Activated CD4-positive, alpha-beta T cell treated with anti-CD3 and anti-CD28 coated beads for 1 hour (primary cell): ENCODE measurements around the gene SLCO2A1.
"Not testable (repeated sequence)": the region's sequence is repeated elsewhere in the genome, so short reads cannot be mapped to it uniquely, and the experiment has no call there.

ENCODE experiments used
- DNase-seq: peaks from one replicate; pipeline ENCODE4 v3.0.0-alpha.2; 2020

Gene SLCO2A1

DNA sequence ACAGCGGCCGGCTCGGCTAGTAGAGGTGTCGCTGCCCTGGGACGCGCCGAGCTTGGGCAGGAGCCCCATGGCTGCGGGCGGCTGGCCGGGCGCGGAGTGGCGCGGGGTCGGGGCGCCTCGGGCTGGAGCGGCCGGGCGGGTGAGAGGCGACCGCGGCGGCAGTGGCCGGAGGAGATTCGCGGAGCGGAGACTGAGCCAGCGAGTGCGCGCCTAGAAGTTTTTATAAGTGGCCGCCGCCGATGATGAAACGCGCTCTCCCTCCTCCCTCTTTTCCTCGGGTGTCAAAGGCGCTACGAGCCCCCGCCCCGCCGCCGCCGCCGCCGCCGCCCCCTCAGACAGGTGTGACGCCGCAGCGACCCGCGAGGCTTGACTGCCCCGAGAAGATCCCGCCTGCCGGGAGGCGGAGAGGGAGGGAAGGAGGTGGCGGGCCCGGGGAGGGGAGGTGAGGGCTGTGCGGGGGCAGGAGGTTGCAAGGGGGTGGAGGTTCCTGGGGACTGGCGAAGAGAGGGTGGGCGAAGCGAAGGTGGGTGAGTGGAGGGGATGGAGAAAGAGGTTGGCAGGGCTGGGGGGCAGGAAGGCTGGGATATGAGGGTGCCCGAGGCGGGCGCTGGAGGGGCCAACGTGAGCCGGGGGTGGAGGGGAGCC lies at the start of gene SLCO2A1:
Gene SLCO2A1, minus strand, starts transcription at position 192 of the 645 bp plus-strand sequence. Its CDS starts 123 bp downstream, at position 69.
- DNase-seq, result no peak

DNA sequence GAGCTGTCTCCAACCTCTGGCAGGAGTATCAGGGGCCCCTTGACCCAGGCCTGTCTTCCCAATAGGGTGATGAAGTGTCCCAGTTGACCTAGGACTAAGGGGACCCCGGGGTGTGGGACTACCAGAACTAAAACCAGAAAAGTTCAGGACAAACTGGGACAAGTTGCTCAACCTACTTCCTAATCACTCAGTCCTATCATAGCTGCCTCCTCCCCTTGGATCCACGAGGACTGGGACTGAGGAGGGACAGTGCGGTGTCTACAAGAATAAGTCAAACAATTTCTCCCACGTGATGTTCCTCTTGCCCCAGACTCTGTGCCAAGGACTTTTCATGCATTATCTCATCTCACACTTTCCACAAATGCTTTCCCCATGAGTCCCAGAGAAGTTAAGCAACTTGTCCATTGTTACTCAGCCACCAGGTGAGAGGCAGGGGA lies 49.4 kb upstream of the SLCO2A1 start:
- no peak for DNase-seq

DNA sequence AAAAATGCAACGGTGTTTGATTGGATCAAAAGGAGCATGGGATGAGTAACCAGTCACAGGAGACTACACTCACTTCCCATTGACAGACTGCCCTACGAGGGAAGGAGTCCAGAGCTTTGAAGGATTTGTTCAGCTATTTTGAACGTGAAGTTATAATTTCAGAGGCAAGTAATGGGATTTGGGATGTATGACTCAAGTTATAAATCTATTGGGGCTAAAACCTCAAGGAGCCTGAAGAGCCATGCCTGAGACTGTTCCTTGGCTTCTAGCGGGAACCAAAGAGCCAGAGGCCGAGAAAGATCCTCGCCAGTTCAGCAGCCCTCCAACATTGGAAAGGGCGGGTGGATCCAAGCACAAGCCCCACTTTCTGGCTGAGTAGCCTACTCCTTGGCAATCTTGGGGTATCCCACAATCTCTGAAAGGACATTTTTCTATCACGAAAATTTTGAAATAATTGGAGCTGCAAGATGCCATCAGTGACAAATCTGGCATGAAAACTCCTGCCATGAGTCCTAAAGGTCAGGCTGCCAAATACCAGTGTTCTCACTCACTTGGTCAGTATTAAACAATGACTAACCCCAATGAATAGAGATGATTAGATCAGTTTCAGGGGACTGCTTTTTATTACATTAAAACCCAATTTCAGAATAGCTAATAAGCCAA lies 48.6 kb upstream of the SLCO2A1 start:
- DNase-seq, result no peak

DNA sequence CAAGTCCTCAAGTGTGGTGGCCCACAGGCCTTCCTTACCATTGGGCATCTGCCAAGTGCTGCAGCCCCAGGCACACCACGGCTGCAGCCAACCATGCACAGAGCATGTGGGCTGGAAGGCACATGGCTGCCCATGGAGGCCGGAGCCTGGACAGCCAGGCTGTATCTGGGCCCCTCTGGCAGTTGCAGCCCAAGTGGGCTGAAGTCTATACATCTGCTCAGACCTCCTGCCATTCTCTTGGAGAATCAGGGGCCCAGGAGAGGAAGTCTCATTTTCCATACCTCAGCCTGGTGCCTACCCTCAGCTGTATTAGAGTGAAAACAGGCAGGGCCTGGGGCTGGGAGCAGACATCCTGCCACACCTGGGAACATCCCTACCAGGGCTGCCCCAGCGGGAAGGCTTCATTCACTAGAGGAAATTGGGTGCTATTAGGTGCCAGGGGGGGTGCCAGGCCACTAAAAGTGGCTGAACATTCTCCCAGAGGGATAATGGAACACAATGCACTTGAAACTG lies 48.0 kb upstream of the SLCO2A1 start:
- DNase-seq, result no peak

DNA sequence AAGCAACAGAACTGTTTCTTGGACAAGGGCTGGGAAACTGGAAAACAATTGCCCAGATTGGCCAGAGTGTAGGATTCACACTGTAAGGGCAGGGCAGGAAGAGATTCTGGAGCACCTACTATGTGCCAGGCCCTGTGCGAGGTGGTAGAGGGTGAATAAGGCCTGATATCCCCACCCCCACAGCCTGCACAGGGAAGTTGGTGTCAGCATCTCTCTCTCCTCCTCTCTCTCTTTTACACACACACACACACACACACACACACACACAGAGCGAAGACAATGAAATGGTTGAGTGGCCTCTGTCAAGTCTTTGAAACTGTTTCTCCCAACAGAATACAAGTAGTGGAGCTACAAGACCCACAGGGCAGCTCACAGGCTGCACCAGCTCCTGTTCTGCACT lies 47.1 kb upstream of the SLCO2A1 start:
- DNase-seq, result no peak

DNA sequence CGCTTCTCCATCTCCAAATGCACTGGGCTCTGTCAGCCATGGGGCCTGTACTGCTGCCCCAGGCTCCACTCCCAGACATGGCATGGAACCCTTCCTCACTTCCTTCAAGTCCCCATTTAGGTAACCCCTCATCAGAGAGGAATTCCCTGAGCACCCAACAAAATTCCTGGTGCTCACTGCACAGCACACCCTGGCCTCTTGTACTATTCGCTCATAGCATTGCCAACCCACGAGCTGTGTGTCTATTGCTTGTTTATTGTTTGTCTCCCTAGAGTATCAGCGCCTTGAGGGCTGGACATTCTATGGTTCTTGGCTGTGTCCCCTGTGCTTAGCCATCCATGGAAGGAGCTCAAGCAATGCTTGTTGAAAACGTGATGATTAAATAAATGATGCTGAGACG lies 46.1 kb upstream of the SLCO2A1 start:
- DNase-seq, result no peak

DNA sequence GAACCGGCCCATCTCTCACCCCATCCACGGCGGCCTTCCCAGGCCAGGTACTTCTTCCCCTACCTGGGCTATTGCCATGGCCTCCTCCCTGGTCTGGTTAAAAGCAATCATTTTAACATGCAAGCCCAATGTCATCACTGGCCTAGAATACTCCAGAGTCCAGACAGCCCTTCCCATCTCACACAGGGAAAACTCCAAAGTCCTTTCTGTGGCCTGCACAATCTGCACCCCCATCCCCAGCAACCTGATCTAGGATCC lies 45.8 kb upstream of the SLCO2A1 start:
- DNase-seq, result no peak

DNA sequence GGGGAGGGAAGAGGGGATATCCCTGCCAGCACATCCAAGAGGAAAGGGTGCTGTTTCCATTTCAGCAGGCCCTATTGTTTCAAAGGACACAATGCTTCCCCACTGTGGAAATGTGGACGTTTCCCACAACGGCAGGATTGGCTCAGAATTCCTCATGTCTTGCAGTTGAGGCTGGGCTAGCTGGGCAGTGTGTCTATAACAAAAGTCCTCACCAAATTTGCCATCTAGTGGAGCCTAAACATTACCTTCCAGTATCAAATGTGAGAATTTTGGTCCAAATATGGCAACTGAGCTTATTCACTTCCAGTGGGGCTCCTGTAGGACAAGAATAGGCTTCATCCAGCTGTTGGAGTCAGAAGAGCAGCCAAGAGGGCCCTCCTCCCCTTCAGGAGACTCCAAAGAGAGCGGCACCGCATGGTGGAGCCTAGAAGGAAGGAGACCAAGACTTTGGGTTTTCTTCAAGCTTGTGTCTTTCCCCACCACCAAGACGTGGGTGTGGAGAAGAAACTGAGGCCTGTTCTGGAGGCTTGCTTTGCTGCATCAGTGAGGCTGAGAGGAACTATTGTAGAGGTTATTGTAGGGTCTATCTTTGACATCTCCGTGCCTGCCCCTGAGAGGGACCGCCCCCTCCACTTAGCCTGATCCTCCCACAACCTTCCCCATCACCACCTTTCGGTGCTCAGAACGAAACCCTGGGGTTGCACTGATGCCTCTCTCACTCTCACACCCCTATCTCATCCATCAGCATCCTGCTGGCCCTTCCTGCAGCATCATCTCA lies 45.3 kb upstream of the SLCO2A1 start:
- no peak for DNase-seq

DNA sequence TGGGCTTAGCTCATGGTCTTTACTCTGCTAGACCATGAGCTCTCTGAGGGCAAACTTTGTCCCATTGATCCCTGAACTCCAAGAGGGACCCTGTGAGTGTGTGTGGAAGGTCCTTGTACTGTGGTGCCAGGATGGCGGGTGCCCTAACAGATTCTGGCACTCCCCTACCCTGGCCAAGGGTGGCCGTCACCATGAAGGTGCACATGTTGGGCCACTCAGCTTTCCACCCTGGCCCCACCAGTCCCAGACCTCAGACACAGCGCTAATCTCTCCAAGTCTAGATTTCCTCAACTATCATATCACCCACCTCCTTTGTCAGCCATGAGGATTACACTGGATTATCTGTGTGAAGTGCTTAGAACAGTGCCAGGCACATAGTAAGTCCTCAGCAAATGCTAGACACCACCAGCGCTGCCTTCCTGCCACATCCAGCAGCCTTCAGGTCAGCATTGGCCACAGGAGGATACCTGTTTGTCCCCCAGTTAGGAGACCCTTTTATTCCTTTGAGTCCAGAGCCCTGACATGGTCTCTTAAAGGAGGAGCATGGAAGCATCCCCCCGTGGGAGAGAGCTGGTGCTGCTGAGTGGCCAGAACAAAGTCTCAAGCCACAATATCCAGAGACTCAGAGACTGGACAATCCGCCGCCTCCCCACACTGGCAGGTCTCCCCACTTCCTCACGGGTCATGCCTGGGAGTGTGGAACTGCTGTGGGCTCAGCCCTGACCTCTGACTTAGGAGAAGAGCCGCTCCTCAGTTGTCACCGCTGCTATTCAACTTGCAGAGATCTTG lies 44.5 kb upstream of the SLCO2A1 start:
- DNase-seq, result no peak

DNA sequence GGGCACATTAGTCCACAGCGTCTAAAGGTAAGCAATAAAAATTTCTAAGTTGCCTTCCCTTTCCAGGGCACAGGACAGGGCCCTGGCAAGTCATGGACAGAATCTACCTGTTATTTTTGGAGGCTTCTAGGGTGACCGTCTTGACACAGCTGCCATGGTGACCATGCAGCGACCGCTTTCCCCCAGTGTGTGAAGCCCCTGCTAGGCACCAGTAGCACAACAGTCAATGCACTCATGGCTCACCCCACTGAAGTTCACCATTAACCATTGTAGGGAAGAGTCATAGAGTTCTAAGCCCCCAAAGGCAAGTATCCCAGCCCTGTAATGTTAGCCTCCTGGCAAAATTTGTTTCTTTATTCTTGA lies 43.8 kb upstream of the SLCO2A1 start:
- no peak for DNase-seq

DNA sequence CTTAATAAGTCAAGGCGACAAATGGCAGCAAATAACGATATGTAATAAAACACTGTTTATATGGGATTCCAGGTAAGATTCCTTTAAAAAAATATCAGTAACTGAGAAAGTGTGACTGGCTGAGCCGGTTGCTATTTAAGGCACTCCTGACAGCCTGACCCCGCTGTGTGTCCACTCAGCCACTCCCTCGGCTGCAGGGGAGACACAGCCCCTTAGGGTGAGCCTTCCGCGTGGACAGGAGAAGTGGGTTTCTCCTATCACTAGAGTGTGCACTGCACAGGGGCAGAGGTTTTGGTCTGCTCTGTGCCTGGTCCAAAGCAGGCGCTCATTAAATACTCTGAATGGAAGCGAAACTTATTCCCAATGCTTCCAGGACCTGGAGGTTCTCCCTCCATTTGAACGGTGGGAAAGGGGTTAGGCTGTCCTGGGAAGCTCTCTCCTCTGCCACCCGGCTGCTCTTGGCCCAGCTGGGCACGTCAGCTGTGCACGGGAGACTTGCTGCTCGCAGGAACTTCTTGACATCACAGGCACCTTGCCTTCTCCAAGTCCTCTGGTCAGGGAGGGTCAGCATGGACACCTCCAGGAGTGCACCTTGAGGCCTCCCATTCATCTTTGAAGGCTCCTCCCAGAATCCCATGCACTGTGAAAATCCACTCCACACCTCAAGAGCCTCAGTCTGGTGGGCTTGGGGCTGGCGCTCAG lies 43.3 kb upstream of the SLCO2A1 start:
- DNase-seq, result no peak

DNA sequence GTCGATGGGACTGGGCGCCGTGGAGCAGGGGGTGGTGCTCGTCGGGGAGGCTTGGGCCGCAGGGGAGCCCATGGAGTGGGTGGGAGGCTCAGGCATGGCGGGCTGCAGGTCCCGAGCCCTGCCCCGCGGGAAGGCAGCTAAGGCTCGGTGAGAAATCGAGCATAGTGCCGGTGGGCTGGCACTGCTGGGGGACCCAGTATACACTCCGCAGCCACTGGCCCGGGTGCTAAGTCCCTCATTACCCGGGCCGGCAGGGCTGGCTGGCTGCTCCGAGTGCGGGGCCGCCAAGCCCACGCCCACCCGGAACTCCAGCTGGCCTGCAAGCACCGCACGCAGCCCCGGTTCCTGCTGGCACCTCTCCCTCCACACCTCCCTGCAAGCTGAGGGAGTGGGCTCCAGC lies 40.6 kb upstream of the SLCO2A1 start:
- DNase-seq, result not testable (repeated sequence)

DNA sequence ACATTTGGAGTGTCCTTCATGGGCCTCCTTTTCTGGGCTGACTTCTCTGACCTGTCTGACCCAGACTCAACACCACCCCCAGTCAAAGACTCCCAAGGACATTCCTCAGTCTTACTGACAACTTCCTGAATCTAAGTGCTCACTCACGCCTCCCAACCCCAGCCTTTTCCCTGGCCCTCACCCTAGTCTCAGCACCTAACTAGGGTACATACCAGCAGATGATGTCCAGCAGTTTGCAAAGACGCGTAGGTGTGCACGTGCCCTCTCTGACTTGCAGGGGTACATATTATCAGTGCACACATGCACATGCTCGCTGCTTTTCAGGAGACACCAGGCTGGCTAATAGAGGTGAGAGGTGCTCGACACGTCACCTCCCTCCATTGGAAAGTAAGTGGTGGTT lies 38.7 kb upstream of the SLCO2A1 start:
- DNase-seq, result no peak

DNA sequence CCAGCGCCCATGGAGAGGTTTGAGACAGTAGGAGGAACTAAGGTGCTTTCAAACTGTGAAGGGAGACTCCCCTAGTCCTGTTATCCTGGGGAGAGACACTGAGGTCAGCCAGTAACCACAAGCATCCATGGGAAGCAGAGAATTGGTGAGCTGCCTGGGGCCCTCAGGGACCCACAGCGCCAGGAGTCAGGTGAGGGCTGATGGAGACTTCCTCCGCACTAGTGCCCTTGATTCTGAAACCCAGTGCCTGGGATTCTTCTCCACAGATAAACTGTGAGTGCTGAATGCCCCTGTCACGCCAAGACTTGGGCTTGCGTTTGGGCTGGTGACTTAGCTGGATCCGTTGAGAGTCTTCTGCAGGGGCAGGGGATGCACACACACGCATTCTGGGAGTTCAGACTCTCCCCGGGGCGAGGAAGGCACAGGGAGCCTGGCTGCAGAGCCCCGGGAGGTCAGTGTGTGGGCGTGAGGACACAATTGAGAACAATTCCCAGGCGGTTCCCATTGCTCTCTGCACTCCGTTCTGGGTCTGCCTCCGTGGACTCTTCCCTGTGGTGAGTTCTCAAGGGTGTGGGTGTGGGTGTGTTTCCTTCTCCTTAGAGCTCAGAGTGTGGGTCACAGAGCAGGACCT lies 37.9 kb upstream of the SLCO2A1 start:
- no peak for DNase-seq

DNA sequence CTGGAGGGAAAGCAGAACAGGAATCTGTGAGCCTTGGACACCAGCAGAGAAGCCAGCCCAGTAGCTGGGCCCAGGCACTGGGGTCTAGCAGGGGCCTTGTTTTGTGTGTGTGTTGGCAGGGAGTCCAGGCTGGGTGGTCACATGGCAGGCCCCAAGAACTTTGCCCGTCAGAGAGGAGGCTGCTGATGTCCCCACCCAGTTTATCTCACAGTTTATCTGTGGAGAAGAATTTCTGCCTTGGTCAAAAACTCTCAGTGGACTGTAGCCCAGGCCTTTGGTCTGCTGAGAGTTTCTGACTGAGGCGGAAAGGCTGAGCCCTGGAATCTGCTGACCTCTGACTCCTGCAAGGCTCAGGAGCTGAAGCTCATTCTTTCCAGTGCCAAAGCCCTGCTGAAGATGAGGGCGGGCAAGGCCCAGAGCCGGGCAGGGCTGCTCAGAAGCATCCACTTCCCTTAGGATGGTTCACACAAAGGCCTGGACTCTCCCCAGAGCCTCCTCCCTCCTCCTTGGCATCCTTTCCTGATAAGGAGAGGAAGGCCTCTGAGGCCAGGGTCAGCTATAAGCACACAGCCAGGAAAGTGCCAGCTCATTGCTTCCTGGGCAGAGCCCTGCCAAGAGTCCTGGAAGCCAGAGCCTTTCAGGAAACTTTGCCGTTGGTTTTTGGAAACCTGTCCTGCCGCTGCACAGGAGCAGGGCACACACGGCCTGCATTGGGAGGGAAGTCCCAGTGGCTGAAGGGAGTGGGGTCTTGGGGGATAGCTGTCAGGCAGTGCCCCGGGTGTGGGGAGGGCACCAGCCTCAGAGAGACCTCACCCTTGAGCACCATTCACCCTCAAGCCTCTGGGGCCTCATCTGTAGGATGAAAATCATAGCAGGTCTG lies 37.2 kb upstream of the SLCO2A1 start:
- no peak for DNase-seq

DNA sequence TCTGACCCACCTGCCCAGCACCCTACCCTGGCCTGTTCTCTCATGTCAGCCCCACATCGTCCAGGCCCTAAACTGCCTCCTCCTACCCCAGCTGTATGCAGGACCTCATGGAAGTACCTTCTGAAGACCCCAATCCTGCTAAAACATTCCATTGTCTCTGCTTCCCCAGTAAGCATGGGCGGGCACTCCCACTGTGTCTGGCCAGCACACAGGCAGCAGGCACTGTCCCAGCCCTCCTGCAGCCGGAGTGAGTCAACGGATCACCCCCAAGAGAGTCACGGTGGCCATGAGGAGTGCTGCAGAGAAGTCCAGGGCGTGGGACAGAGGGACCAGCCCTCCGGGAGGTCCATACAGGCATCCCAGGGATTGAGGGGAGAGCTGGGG lies 36.4 kb upstream of the SLCO2A1 start:
- no peak for DNase-seq

DNA sequence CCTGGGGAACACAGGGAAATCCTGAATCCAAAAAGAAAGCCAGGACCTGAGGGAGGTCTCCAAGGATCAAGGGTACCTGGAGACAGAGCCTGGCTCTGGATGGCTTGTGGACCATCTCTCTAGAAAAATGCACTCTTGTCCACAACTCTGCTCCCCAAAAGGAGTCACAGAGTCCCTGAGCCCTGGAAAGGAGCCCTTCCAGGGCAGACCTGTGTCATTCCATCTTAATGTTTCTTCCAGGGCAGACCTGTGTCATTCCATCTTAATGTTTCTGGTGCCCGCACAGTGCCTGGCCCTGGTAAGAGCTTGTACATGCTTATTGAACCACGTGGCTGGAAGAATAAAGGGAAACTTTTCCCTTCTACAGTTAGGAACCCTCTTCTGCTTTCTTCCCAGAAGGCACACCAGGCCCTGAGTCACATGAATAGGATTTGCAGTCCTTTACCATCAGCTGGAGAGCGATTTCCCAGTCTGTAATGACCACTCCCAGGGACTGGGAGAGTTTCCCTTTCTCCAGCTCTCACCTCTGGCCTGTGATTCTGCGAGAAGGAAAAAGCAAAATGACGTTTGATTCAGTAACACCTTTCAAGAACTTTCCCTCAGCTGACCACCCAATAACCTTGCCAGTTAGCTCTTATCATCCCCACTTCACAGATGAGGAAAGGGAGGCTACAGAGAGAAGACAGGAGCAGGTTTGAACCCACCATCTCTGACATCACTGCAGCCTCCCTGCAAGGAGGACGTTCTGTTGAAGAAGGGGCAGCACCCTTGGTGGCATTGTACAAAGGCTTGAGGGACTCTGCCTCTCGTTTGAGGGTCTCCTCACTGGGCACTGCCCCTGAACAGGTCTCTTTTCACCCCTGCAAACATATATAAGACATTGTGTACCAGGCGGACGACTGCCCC lies 35.8 kb upstream of the SLCO2A1 start:
- DNase-seq, result no peak

DNA sequence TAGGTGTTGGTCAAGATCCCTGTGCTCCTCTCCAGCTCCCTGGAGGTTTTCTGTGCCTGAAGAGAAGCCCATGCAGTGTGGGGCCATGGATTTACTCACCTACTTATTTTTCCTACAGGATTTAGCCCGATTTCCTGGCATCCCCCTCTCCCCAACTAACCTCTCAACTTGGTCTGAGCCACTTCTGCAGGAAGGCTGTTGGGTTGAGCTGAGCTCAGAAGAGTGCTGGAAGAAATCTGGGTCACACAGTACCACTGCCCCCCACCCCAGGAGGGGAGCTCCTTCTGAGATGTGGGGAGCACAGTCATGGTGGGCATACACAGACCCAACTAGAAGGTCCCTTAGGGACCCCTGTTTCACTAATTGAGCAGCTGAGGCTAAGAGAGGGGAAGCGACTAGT lies 34.4 kb upstream of the SLCO2A1 start:
- no peak for DNase-seq

DNA sequence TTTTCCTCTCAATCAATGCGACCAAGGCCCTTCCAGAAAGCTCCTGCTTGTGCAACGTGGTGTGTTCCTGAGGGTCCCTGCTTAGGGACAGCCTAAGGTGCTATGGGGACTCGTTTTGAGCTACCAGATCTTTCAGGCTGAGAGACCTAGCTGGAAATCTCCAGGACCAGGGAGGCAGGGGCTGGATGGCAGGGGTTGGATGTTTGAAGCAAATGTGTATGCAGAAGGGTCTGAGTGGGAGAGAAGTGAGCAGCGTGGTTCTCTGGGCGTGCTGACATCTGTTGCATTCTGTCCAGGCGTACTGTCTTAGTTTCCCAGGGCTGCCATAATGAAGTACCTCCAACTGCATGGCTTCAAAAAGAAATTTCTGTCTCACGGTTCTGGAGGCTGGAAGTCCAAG lies 31.7 kb upstream of the SLCO2A1 start:
- DNase-seq, result no peak
